H1 (cell line): Measurements from ENCODE around the gene CSNK1D.

ENCODE experiments used
- EZH2 ChIP-seq: fragments of 200-600 bp; sonication (generic); IDR thresholded peaks from 2 replicates; pipeline ENCODE4 v1.7.1; 2012; ENCODE audit warnings: low read depth, mild to moderate bottlenecking, moderate library complexity, low read length, inconsistent platforms; ENCODE audit not compliant: severe bottlenecking
- KDM5A ChIP-seq: fragments of 200-600 bp; IDR thresholded peaks from 2 replicates; pipeline ENCODE4 v1.7.1; 2012; ENCODE audit warnings: mild to moderate bottlenecking, low read length, inconsistent platforms, mixed read lengths
- POLR2A ChIP-seq, 2 experiments: IDR thresholded peaks; 1 replicate in 1 of 2; 2 replicates in 1 of 2; pipeline ENCODE4 v1.6.1; 2011; ENCODE audit warnings: low read depth in 2 of 2, low read length in 2 of 2, mild to moderate bottlenecking in 2 of 2; ENCODE audit errors: control extremely low read depth in 1 of 2

- TF ChIP-seq KDM5A (no peak), EZH2 (no peak), POLR2A (IDR thresholded peaks at IDR 0.05; ENCODE audit: control extremely low read depth in 1 of 2, low read depth in 2 of 2, low read length in 2 of 2) (no peak)
These were observed 34.0 kb downstream of the CSNK1D start for GRCh38 chr17:82239401-82239925.
